SK-N-SH (cell line): ENCODE measurements around the gene SNAI3. TPM values are rescaled to one million over a fixed set of nuclear protein-coding genes. Genes with fewer than 3 reads are reported as not detected.

Experiments used
- CTCF ChIA-PET: fragments of 300-600, 350-600 bp; formaldehyde crosslinking; extraction: SDS; loops from one replicate; lab custom pipeline; 2021; lab: Yijun Ruan, JAX
- POLR2A ChIA-PET: fragments of 350-600 bp; sonication (Branson Sonifier 250); formaldehyde crosslinking; extraction: SDS; loops from one replicate; lab custom pipeline; 2020; ENCODE audit warnings: antibody characterized with exemption, inconsistent platforms; lab: Yijun Ruan, JAX
- DNase-seq: peaks from one replicate; pipeline ENCODE4 v3.0.0; 2012
- H2AFZ ChIP-seq: fragments of 200-600 bp; sonication (generic); 2 replicates; pipeline ENCODE4 v1.8.1; 2016; ENCODE audit warnings: antibody characterized with exemption, mild to moderate bottlenecking, low read depth
- H3F3A ChIP-seq: fragments of 200-600 bp; sonication (generic); replicated peaks from 2 replicates; pipeline ENCODE3; 2016; ENCODE audit warnings: antibody characterized with exemption, mild to moderate bottlenecking; ENCODE audit not compliant: insufficient read depth
- H3K27ac ChIP-seq, 2 experiments: fragments of 200-500 bp in 1 of 2; fragments of 200-600 bp in 1 of 2; sonication (Bioruptor generic) in 1 of 2; sonication (generic), shearing (Covaris generic) in 1 of 2; 2 replicates each; pipeline versions ENCODE4 v1.5.1 to v1.6.1; 2014 to 2016; ENCODE audit warnings: low read depth in 2 of 2, inconsistent platforms in 1 of 2, low read length in 1 of 2, mild to moderate bottlenecking in 1 of 2, mixed read lengths in 1 of 2
- H3K27me3 ChIP-seq: fragments of 200-600 bp; sonication (generic), shearing (Covaris generic); 2 replicates; pipeline ENCODE4 v1.6.1; 2016; ENCODE audit warnings: mixed run types; ENCODE audit not compliant: insufficient read depth
- H3K36me3 ChIP-seq, 2 experiments: fragments of 200-500 bp in 1 of 2; fragments of 200-600 bp in 1 of 2; sonication (Bioruptor generic) in 1 of 2; sonication (generic) in 1 of 2; replicated peaks in 1 of 2; 2 replicates each; pipeline versions ENCODE3 to v1.5.1; 2014 to 2016; ENCODE audit warnings: low read length in 1 of 2, mild to moderate bottlenecking in 1 of 2; ENCODE audit not compliant: insufficient read depth in 2 of 2, control insufficient read depth in 1 of 2
- H3K4me1 ChIP-seq, 2 experiments: fragments of 200-500 bp in 1 of 2; fragments of 200-600 bp in 1 of 2; sonication (Bioruptor generic) in 1 of 2; sonication (generic), shearing (Covaris generic) in 1 of 2; 2 replicates each; pipeline versions ENCODE4 v1.5.1 to v1.6.1; 2014 to 2016; ENCODE audit warnings: low read depth in 1 of 2, low read length in 1 of 2, mixed run types in 1 of 2; ENCODE audit not compliant: insufficient read depth in 2 of 2, control insufficient read depth in 1 of 2
- H3K4me2 ChIP-seq: fragments of 200-600 bp; sonication (generic), shearing (Covaris generic); 2 replicates; pipeline ENCODE4 v1.6.1; 2017; ENCODE audit warnings: mixed run types
- H3K4me3 ChIP-seq, 2 experiments: fragments of 200-500 bp in 1 of 2; fragments of 200-600 bp in 1 of 2; sonication (Bioruptor generic) in 1 of 2; sonication (generic), shearing (Covaris generic) in 1 of 2; 2 replicates each; pipeline versions ENCODE4 v1.5.1 to v1.8.1; 2014 to 2016; ENCODE audit warnings: low read depth in 2 of 2, inconsistent platforms in 1 of 2, low read length in 1 of 2, mild to moderate bottlenecking in 1 of 2, mixed read lengths in 1 of 2, moderate library complexity in 1 of 2
- H3K79me2 ChIP-seq: fragments of 200-600 bp; sonication (generic); 2 replicates; pipeline ENCODE4 v1.8.1; 2017; ENCODE audit warnings: mild to moderate bottlenecking; ENCODE audit not compliant: insufficient read depth
- H3K9ac ChIP-seq: fragments of 200-600 bp; sonication (generic); 2 replicates; pipeline ENCODE4 v1.6.1; 2017; ENCODE audit warnings: mixed run types
- H3K9me2 ChIP-seq: fragments of 200-600 bp; sonication (generic); 2 replicates; pipeline ENCODE4 v1.6.1; 2017; ENCODE audit warnings: mixed run types
- H3K9me3 ChIP-seq: fragments of 200-600 bp; sonication (generic); 2 replicates; pipeline ENCODE4 v1.6.1; 2017; ENCODE audit warnings: mixed run types, mild to moderate bottlenecking, moderate library complexity
- H4K20me1 ChIP-seq: fragments of 200-600 bp; sonication (generic); 2 replicates; pipeline ENCODE4 v1.6.1; 2017; ENCODE audit warnings: mild to moderate bottlenecking, mixed run types; ENCODE audit not compliant: insufficient read depth
- CHD2 ChIP-seq: fragments of 150-350 bp; IDR thresholded peaks from 2 replicates; pipeline ENCODE4 v1.6.1; 2018; ENCODE audit warnings: low read length; ENCODE audit not compliant: partially characterized antibody
- CTCF ChIP-seq: fragments of 200-600 bp; sonication (generic); IDR thresholded peaks from 2 replicates; pipeline ENCODE4 v1.6.1; 2017; ENCODE audit warnings: antibody characterized with exemption, mild to moderate bottlenecking, moderate library complexity
- ELF1 ChIP-seq: IDR thresholded peaks from 2 replicates; pipeline ENCODE4 v1.4.0; 2012
- FOSL2 ChIP-seq: IDR thresholded peaks from 2 replicates; pipeline ENCODE4 v1.4.0; 2012; ENCODE audit warnings: low read depth, mild to moderate bottlenecking, moderate library complexity, borderline replicate concordance
- FOXJ3 ChIP-seq: sonication (generic); formaldehyde crosslinking; IDR thresholded peaks from 2 replicates; pipeline ENCODE4 v1.5.1; 2020; ENCODE audit warnings: mild to moderate bottlenecking, missing genetic modification reagents
- FOXM1 ChIP-seq: IDR thresholded peaks from 2 replicates; pipeline ENCODE4 v1.4.0; 2012; ENCODE audit warnings: low read depth, mild to moderate bottlenecking
- GABPA ChIP-seq: IDR thresholded peaks from 2 replicates; pipeline ENCODE4 v1.4.0; 2012; ENCODE audit warnings: low read depth, mild to moderate bottlenecking
- GATA2 ChIP-seq: sonication (generic); formaldehyde crosslinking; IDR thresholded peaks from 2 replicates; pipeline ENCODE4 v1.5.0; 2020; ENCODE audit warnings: mild to moderate bottlenecking, missing genetic modification reagents
- JUND ChIP-seq: IDR thresholded peaks from 2 replicates; pipeline ENCODE4 v1.4.0; 2012
- MEF2A ChIP-seq: IDR thresholded peaks from 2 replicates; pipeline ENCODE4 v1.4.0; 2012; ENCODE audit warnings: low read depth, borderline replicate concordance
- POLR2AphosphoS5 ChIP-seq: IDR thresholded peaks from 2 replicates; pipeline ENCODE4 v1.6.1; 2012; ENCODE audit warnings: low read depth, low read length
- RAD21 ChIP-seq: IDR thresholded peaks from 2 replicates; pipeline ENCODE4 v1.6.1; 2012; ENCODE audit warnings: mild to moderate bottlenecking, low read length
- RXRA ChIP-seq: IDR thresholded peaks from 2 replicates; pipeline ENCODE4 v1.4.0; 2012; ENCODE audit warnings: low read depth, mild to moderate bottlenecking, borderline replicate concordance
- SMC3 ChIP-seq: IDR thresholded peaks from 2 replicates; pipeline ENCODE4 v1.6.1; 2012; ENCODE audit warnings: low read depth, low read length, improper control_type of control experiment
- TCF12 ChIP-seq: IDR thresholded peaks from 2 replicates; pipeline ENCODE4 v1.4.0; 2012
- TEAD4 ChIP-seq: IDR thresholded peaks from 2 replicates; pipeline ENCODE4 v1.4.0; 2012; ENCODE audit warnings: mild to moderate bottlenecking, borderline replicate concordance; ENCODE audit not compliant: insufficient read depth
- USF1 ChIP-seq: IDR thresholded peaks from 2 replicates; pipeline ENCODE4 v1.4.0; 2012; ENCODE audit warnings: low read depth, borderline replicate concordance
- YY1 ChIP-seq: IDR thresholded peaks from 2 replicates; pipeline ENCODE4 v1.4.0; 2012; ENCODE audit warnings: low read depth, mild to moderate bottlenecking
- ZBTB33 ChIP-seq: IDR thresholded peaks from 2 replicates; pipeline ENCODE4 v1.4.0; 2012; ENCODE audit warnings: low read depth, borderline replicate concordance
- WGBS: methylation state at CpG from one replicate; pipeline ENCODE4 v1.1.6; 2017; ENCODE audit warnings: low lambda C conversion rate; 5-methylcytosine and 5-hydroxymethylcytosine counted together
- polyA plus RNA-seq, 3 experiments: library from polyadenylated mRNA; depleted of rRNA; stranded (reverse); fragments of >200 nt; gene quantifications; 2 replicates each; pipeline ENCODE4 v1.2.3, GENCODE V29; 2012
- TF ChIP-seq, protein P1 (sequence below): IDR thresholded peaks from 2 replicates; pipeline ENCODE4 v1.4.0; 2012; ENCODE audit warnings: low read depth

The SNAI3 gene
- polyA plus RNA-seq, 1 of the 3 experiments (the other 2 are of a cell fraction), result 0.03 TPM

- Histone ChIP-seq H3K36me3 (no peaks in the 10 kb centered on the region), H3K4me1 (peaks cover 0 to 6% of the 10 kb centered on the region in 2 experiments; a peak in 1 of 4 replicates), H3K4me2 (no peak overlapping the region), H3K27ac (no peak overlapping the region), H3K4me3 (no peak overlapping the region), H3K9me2 (no peaks in the 10 kb centered on the region), H3K79me2 (no peaks in the 10 kb centered on the region), H3K9me3 (no peaks in the 10 kb centered on the region), H4K20me1 (no peaks in the 10 kb centered on the region), H2AFZ (no peak overlapping the region), H3F3A (no peaks in the 10 kb centered on the region), H3K27me3 (peaks cover 20% of the 10 kb centered on the region; the same call in 1 of the 2 replicates), H3K9ac (no peak overlapping the region)
- ChIA-PET POLR2A (no interaction called here), CTCF (no interaction called here)
- no peak for DNase-seq
- WGBS, result 89% methylated on average over 24 of the region's 58 CpGs
- TF ChIP-seq SMC3, result no peak
- no peak for TF ChIP-seq FOXM1
- TF ChIP-seq TEAD4, result no peak
- TF ChIP-seq YY1, result no peak
- TF ChIP-seq RAD21, result no peak
- no peak for TF ChIP-seq RXRA
- TF ChIP-seq TCF12, result no peak
- TF ChIP-seq CHD2, result no peak
- TF ChIP-seq FOXJ3, result no peak
- no peak for TF ChIP-seq GATA2
- no peak for TF ChIP-seq GABPA
- no peak for TF ChIP-seq POLR2AphosphoS5
- TF ChIP-seq FOSL2, result no peak
- TF ChIP-seq ELF1, result no peak
- TF ChIP-seq JUND, result no peak
- TF ChIP-seq ZBTB33, result no peak
- TF ChIP-seq CTCF, result no peak
- TF ChIP-seq MEF2A, result no peak
- TF ChIP-seq, protein P1, sequence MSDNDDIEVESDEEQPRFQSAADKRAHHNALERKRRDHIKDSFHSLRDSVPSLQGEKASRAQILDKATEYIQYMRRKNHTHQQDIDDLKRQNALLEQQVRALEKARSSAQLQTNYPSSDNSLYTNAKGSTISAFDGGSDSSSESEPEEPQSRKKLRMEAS, result no peak
- TF ChIP-seq USF1, result no peak
These were observed 43.2 kb downstream of the SNAI3 start for GRCh38 chr16:88642881-88643643.
